Left colon (tissue), 2 donors: Measurements from ENCODE around the gene NUP43. TPM values are rescaled to one million over a fixed set of nuclear protein-coding genes. Genes with fewer than 3 reads are reported as not detected.
"Not testable (repeated sequence)": the region's sequence is repeated elsewhere in the genome, so short reads cannot be mapped to it uniquely, and the experiment has no call there.

Experiments used
- ATAC-seq: fragments of 200-7000 bp; cut with Tn5 transposase; one replicate; pipeline ENCODE4 v1.9.1; 2020; ENCODE audit warnings: mild to moderate bottlenecking, moderate library complexity
- DNase-seq, 2 donors: peaks; one replicate each; pipeline ENCODE4 v3.0.0-alpha.2; 2020
- intact Hi-C, 2 donors: fragments of 100-400 bp; cut with DNase I in 1 of 2; cut with micrococcal nuclease in 1 of 2; formaldehyde crosslinking; loops; one replicate each; pipeline versions ENCODE4 v1.11.2 to v1.14.0; 2022; cut with DNase I, micrococcal nuclease
- total RNA-seq, 2 donors: library from RNA; stranded (reverse); fragmentation: NEBNext Ultra II Directional; extraction: Animal tissue kit (Norgen Biotek cat#: 25700); gene quantifications; one replicate each; pipeline ENCODE4 v1.2.1, GENCODE V29; 2021
- donor health status: DM: no; HTN: no; CAD: no.
- donor health status: DM: yes; HTN: yes; CAD: no.

NUP43 gene
- total RNA-seq, 2 donors from 2014 or later, result 19.6 to 29.4 TPM

- no peak for ATAC-seq
- no peak for DNase-seq
- intact Hi-C loops, result loop anchor here in 1 of 2 donors (10.0 kb wide), 1 partner anchor 208 kb away; the partner anchor contains the start of gene RAET1G
These were observed 30.0 kb downstream of the NUP43 start for GRCh38 chr6:149716181-149716963.

GRCh38 chr6:149714442-149714841 is 31.9 kb downstream of the NUP43 start:
- ATAC-seq, result no peak
- no peak for DNase-seq
- intact Hi-C loops, result loop anchor here in 1 of 2 donors (10.0 kb wide), 1 partner anchor 210 kb away; the partner anchor contains the start of gene RAET1G

DNA sequence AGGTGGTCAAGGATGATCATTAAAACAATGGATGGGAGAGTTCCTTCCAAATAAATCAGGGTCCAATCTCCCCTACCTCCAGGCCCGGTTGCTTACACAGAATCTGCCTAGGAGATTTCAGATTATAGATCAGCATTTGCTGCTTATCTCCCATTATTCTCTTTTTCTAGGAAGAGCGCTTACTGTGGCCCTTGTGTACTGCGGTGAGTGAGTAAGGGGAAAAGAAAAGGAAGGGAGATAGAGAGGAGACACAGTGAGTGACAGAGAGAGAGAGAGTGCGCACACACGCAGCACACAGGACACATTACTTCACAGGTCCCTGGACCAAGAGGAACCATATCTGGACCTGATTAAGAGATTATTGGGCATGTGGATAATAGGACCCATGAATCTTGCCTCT is 34.6 kb downstream of the NUP43 start:
- intact Hi-C loops, result loop anchor here in 1 of 2 donors (10.0 kb wide), 1 partner anchor 213 kb away; the partner anchor contains the start of gene RAET1G
- ATAC-seq, result no peak

DNA sequence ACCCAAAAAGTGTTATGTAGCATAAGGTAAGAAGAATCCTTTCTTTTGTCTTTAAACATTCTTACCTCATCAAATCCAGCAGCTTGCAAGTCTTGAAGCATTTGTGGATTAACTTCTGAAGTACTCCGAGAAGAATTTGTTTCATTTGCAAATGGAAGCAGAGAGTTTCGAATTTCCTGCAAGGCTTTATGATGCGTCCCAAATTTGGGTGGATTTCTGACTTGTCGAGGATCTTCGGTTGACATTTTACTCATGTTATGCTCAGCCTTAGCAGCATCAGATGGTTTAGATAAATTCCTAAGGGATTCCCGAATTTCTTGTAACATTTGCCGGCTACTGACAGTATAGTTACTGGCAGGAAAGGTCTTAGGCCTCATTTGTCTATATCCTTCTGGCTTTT is 44.6 kb downstream of the NUP43 start:
- ATAC-seq (no peak), DNase-seq (no peak)

More for the DNA sequence above, 34.6 kb downstream of the NUP43 start:
- DNase-seq, result no peak

GRCh38 chr6:149699150-149699549 is 47.2 kb downstream of the NUP43 start:
- intact Hi-C loops, result no loop called here
- no peak for DNase-seq
- ATAC-seq, result no peak

More for the DNA sequence above, 44.6 kb downstream of the NUP43 start:
- intact Hi-C loops, result no loop called here

GRCh38 chr6:149698175-149698574 is 48.2 kb downstream of the NUP43 start:
- ATAC-seq (no peak), DNase-seq (no peak)
- intact Hi-C loops, result no loop called here

GRCh38 chr6:149696901-149697300 is 49.4 kb downstream of the NUP43 start:
- intact Hi-C loops, result no loop called here
- DNase-seq, result no peak
- no peak for ATAC-seq

- no peak for ATAC-seq
- intact Hi-C loops, result no loop called here
- no peak for DNase-seq
These were observed 51.4 kb downstream of the NUP43 start for GRCh38 chr6:149694921-149695320.

GRCh38 chr6:149691201-149691600 is 55.1 kb downstream of the NUP43 start:
- DNase-seq (no peak), ATAC-seq (no peak)
- intact Hi-C loops, result no loop called here

- intact Hi-C loops, result no loop called here
- no peak for DNase-seq
- no peak for ATAC-seq
These were observed 60.1 kb downstream of the NUP43 start for GRCh38 chr6:149686230-149686629.

- no peak for ATAC-seq
- intact Hi-C loops, result no loop called here
- no peak for DNase-seq
These were observed 63.0 kb downstream of the NUP43 start for GRCh38 chr6:149683256-149683859.

- ATAC-seq, intact Hi-C loops, DNase-seq: not testable (repeated sequence)
These were observed 64.5 kb downstream of the NUP43 start for GRCh38 chr6:149681845-149682244.

DNA sequence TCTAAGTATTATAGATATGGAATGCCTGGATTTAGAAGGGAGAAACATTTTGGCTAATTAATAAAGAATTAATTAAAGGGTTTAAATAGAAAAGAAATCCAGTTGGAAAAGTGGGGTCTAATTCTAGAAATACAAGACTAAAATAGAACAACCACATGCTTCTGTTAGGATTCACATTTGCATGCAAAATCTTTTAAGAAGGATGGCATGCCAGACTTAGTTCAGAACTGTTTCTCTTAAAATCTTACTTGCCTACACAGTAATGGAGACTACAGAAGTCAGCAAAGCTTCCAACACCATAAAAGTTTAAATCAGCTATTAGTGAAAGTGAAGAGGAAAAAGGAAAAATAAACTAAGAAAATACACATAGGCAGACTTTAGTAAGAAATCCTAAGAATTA is 65.1 kb downstream of the NUP43 start:
- intact Hi-C loops, result no loop called here
- no peak for ATAC-seq
- DNase-seq, result no peak

DNA sequence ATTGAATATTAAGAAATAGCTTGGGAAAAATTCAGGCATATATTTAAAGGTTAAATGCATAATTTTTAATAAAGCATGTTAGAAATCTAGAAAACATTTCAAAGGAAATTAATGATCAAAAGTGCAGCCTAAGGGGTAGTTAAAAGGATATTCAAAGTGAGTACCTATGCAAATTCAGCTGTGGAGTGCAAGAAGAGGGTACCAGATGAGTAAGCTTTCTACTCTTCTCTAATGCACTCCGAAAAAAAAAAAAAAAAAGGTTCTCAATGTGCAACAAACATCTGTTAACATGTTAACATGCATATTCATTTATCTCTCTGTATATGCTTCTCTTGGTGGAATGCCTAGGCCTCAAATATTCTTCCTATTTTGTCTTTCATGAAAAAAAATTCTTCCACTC is 65.8 kb downstream of the NUP43 start:
- DNase-seq (no peak), ATAC-seq (no peak)
- intact Hi-C loops, result no loop called here

Other genes starting within 250 kb of the NUP43 start
- 10 to 100 TPM; 18.6 to 24.3 TPM for gene PPIL4, start 200.5 kb downstream of the NUP43 start, total RNA-seq
- gene GINM1, start 180.2 kb downstream of the NUP43 start, total RNA-seq, result 10 to 100 TPM; 39.4 to 48.1 TPM
- 10 to 100 TPM; 11.1 to 11.3 TPM for gene KATNA1, start 97.8 kb downstream of the NUP43 start, total RNA-seq
- 10 to 100 TPM; 21.7 to 22.7 TPM for gene LATS1, start 28.4 kb downstream of the NUP43 start, total RNA-seq
- gene PCMT1, start 3.2 kb upstream of the NUP43 start, total RNA-seq, result 10 to 100 TPM; 52.4 to 55.9 TPM
- 10 to 100 TPM; 21.9 to 22.2 TPM for gene LRP11, start 117.8 kb upstream of the NUP43 start, total RNA-seq
- gene RAET1E, start 151.6 kb upstream of the NUP43 start, total RNA-seq, result under 1 TPM in 1 of 2 donors, not detected in 1; 0.61 TPM
- not detected for gene RAET1G, start 176.6 kb upstream of the NUP43 start, total RNA-seq
- gene ULBP2, start 195.5 kb upstream of the NUP43 start, total RNA-seq, result under 1 TPM in 1 of 2 donors, not detected in 1; 0.31 TPM
- under 1 TPM in 1 of 2 donors, not detected in 1; 0.09 TPM for gene ULBP1, start 217.4 kb upstream of the NUP43 start, total RNA-seq